ENCODE measurements around the gene TRIM17.

The TRIM17 gene

DNA sequence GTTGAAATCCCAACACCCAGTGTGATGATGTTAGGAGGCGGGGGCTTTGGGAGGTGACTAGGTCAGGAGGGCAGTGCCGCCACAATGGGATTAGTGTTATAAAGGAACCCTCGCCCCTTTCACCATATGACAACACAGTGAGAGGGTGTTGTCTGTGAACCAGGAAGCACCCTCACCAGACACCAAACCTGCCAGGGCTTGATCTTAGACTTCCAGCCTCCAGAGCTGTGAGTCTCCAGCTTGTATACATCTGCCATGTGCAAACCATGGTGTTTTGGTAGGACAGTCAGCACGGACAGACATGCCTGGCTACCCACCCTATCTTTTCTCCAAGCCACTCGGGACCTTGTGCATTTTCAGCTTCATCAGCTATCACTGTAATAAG is 14.0 kb downstream of the TRIM17 start:
- DNase-seq (ENCODE audit: low read depth in 1 of 2, low spot score in 1 of 2) = no peak

DNA sequence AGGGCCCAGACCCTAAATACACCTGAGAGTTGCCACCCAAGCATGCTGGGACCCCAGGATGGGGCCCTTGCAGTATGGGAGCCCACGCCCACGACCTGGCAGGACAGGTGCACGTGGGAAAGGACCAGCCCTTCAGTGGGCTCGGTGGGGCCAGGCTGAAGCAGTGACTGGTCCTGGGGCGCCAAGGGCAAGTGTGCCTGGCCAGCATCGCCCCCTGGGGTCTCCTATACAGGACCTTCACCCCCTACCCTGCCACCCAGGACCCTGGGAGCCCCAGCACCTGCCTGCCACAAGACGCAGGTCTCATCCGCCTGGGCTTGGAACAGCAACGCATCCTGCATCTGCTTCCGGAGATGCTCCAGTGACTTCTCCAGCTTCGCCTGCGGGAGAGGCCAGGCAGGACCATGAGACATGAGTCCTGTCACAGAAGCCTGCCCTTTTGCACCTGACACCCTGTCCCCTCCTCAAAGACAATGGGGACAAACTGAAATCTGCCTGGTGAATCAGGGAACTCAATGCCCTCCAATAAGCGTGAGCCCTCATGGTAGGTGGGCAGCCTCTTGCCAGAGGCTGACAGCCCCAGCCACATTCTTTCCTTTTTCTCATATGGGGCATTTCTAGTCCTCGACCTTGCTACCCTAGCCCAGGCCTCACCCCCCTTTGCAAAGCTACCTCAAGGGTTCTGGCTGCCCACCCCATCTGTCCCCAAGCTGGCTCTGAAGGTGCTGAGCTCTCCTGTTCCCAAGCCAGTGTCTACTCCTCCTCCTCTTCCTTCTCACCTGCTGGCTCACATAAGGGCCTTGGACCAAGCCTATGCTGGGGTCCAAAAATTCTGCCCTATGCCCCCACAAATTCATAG is 14.7 kb downstream of the TRIM17 start:
- DNase-seq (ENCODE audit: low read depth in 1 of 2, low spot score in 1 of 2) = no peak

DNA sequence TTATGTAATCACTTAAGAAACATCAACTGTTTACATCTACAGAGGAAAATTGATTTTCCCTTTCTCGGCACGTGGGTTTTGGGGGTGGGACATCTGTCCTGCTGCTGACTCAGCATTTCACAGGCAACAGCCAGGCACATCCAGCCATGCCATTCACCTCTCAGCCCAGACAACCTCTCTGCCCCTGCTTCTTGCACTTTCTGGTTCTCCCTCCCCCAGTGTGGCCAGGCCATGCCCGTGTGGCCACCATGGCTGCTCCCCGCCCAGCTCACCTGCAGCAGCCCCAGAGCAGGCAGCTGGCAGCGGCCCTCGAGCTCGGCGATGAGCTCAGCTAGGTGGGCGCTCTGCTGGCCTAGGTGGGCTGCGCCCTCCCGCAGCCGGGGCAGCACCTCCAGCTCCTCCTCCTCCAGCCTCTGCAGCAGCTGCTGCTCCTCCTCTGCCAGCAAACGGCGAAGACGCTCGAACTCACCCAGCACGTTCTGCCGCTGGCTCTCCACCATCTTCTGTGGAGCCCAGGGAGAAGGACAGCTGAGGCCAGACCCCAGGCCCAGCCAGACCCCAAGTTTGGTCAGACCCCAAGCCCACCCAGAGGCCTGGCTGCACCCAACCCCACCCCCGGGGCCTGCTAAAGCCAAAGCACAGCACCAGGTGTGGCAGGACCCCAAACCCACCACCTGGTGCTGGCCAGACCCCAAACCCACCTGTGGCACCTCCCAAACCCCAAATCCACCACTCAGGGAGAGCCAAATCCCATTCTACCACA is 15.8 kb downstream of the TRIM17 start:
- no peak for DNase-seq (ENCODE audit: low read depth in 1 of 2, low spot score in 1 of 2)

DNA sequence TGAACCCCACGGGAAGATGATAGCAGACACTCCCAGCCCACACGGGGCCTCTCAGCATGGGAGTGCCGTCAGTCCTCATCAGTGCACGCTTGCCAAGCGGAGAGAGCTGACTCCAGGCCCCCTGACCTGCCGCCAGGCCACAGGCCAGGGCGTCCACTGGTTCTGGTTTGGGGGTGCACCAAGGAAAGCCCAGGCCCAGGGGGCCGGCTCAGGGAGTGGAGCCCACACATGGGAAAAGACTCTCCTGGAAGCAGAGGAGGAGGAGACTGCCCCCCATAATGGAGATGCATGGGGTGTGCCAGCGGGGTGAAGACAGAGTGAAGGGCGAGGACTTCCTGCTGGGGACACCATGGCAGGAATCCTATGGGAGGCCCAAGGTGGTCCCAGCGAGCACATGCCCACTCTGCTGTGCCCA is 16.4 kb downstream of the TRIM17 start:
- DNase-seq (ENCODE audit: low read depth in 1 of 2, low spot score in 1 of 2) = no peak

DNA sequence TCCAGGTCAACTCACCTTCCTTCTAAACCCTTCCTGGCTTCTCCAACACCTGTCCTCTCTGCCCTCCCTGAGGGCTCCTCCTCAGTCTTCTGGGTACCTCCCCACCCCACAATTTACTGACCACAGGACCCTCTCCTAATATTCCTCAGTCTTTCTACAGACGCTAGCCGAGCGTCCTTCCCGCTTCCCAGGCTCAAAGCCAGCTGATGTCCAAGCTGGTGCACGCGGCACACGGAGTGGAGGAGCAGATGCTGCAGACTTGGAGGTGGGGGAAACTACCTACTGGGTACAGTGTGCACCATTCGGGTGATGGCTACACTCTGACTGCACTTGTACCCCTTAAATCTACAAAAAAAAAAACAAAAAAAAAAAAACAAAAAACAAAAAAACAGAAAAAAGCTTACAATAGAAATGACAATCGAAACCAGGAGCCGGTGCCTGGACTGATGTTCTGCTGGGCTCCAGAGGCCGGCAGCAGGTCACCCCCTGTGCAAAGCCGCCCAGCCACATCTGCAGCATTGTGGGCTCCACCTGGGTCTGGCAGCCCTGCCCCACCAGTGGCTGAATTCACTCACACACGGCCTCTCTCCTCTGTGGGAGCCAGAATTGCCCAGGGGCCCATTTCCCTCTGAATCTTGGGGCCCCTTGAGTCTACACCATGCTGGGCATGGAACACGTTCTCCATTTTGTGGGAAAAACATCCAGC is 17.0 kb downstream of the TRIM17 start:
- no peak for DNase-seq (ENCODE audit: low read depth in 1 of 2, low spot score in 1 of 2)

DNA sequence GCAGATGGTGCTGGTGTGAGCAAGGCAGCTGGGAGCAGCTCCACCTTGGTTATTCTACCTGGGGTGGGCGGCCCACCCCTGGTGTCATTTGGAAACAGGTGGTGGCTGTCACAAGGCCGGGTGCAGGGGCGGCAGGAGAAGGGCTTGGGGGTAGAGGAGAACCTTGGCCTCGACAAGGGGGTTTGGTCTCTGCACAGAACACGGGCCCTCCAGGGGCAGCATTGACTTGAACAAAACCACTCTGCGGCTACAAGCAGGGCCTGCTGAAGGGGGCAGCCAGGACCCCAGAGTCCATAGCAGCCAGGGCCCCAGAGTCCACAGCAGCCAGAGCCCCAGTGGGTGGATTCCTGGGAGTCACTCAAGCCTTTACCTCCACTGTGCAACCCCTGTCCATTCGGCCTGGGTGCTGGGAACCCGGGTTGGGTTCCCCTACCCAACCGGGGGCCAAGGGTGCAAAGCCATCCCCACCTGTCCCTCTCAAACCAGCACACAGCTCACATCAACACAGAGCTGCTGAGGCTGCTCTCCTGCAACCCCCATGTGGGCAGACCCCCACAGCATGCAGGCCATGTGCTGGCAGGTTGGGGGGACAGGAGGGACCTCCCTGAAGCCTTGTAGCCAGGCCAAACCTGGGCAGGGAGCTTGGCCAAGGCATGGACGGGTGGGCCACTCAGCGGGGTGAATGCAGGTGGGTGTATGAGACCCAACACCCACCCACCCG is 17.8 kb downstream of the TRIM17 start:
- no peak for DNase-seq (ENCODE audit: low read depth in 1 of 2, low spot score in 1 of 2)

DNA sequence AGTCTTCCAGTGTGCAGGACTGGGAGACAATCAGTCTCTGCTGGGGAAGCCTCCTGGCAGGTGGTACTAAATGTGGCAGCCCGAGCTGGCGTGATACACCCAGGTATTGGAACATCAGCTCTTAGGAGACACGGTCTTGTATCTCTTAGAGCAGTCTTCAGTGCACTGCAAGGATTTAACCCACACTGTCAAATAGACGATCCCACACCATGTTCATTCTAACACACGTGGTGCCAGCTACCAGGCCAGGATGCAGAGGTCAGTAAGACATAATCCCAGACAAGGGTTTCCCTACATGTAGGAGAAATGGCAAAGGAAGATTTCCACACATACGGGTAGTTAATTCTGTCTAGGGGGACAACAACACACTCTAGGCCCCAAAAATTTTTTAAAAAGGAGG is 18.7 kb downstream of the TRIM17 start:
- DNase-seq (ENCODE audit: low read depth in 1 of 2, low spot score in 1 of 2) = no peak

DNA sequence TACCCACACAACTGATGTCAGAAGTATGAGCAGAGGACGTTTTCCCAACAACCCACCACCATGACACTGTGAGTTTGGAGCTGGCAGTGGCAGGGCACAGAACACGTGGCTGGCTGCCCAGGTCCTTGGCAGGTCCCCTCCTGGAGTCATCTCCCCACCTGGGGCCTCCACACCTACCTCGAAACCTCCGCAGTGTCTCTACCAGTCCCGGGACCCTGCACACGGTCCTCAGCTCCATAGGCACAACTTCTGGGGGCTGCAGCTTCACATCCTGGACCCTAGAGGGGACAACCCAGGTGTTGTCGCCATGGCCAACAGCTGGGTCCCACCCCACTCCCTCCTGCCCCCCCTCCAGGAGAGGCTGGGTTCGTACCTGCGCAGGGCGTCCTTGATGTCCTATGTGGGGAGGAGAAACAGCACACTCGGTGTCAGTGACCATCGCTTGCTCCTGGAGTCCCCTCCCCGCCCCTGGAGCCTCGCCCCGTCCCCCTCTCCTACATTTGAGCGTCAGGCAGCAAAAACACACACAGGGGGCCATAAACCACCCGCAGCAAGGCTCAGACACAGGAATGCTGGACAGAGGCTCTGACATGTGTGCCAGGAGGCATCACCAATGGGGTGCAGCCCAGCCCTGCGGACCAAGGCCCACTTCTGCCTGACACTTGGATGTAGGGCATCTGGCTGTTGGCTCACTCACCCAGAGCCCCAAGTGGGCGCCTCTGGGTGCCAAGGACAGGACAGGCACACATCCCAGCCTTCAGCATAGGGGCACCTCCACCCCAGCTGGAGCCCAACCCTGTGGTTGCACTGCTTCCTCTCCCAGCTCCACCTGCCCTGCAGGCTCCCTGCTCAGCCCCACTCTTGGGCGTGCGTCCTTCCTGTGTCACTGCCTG is 19.6 kb downstream of the TRIM17 start:
- DNase-seq (ENCODE audit: low read depth in 1 of 2, low spot score in 1 of 2) = no peak

DNA sequence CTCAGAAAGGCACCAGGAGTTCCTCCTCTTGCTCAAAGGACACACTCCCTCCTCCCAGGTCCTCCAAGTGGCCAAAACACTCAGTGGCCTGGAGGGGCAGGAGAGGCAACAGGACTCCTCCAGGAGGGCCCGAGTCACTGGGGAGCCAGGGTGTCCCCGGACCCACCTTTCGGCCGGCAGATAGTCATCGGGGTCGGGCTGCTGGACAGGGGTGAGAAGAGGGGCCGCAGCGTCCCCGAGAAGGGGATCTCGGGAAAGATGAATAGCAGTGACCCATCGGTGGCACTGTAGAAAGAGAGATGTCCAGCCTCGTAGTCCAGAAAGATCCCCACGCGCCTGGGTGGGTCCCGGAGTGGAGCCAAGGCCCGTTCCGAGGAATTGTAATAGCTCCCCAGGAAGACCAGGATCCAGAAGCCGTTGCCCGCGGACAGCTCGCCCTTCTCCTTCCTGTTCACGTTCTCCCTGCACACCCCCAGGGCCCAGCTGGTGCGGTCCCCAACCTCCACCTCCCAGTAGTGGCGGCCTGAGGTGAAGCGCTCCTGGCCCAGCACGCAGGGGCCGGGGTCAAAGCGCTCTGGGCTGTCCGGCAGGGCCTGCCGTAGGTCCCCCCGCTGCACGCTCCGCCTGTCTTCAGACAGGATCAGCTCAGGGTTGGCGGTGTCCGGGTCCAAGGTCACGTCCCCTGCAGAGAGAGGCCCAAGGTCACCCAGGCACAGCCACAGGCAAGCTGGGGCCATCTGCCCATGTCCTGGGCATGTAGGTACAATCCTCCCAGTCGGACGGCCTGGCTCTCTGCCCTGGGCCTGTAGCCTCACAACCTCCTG is 21.9 kb downstream of the TRIM17 start:
- no peak for DNase-seq (ENCODE audit: low read depth in 1 of 2, low spot score in 1 of 2)

DNA sequence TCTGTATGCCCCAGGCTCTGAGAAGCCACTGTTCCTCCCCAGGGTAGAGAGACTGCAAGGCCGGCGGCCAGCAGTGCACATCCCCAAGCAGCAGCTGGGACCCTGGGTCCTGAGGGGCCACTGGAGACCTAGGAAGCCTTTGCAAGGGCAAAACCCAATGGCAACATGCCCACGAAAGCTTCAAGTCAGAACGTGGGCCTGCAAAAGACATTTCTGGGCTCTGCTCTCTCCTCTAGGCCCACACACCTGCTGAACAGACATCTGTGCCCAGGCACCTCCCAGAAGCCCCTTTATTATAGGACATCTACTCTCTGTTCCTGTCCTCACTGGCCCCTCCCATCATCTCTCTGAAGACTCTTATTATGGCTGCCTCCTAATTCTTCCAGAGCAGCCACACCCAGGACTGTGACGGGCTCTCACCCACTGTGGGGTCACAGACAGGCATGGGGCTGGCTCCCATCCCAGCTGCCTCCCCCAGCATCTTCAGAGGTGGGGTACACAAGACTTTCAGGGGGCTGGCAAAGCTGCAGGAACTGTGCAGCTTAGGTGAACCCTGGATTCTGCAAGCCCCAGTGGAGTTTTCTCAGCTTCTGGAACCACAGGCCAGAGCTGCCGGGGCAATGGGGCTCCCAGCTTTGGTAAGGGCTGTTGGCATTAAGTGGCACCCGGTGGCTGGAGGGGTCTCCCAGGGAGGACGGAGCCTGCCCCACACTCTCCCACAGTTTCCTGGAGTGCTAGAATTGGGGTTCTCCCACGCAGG is 22.7 kb downstream of the TRIM17 start:
- DNase-seq (ENCODE audit: low read depth in 1 of 2, low spot score in 1 of 2) = no peak

DNA sequence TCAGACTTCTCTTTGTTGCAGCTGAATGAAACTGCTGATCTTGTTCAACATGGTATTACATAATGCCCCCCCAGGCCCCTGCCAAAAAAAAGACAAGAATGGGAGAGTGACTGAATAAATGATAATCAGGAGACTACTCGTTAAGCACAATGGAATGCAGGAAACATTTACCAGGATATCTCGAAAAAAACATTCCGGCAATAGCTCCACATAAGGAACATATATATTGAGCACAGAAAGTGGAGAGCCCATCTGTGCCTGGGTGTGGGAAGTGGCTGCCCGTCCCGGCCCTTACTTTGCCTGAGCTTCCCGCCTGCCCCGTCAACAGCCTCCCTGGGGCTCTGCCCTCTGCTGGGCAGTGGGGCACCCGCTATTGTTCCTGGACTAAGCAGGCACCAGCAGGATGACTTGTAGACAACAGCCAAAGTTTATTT is 23.4 kb downstream of the TRIM17 start:
- no peak for DNase-seq (ENCODE audit: low read depth in 1 of 2, low spot score in 1 of 2)

DNA sequence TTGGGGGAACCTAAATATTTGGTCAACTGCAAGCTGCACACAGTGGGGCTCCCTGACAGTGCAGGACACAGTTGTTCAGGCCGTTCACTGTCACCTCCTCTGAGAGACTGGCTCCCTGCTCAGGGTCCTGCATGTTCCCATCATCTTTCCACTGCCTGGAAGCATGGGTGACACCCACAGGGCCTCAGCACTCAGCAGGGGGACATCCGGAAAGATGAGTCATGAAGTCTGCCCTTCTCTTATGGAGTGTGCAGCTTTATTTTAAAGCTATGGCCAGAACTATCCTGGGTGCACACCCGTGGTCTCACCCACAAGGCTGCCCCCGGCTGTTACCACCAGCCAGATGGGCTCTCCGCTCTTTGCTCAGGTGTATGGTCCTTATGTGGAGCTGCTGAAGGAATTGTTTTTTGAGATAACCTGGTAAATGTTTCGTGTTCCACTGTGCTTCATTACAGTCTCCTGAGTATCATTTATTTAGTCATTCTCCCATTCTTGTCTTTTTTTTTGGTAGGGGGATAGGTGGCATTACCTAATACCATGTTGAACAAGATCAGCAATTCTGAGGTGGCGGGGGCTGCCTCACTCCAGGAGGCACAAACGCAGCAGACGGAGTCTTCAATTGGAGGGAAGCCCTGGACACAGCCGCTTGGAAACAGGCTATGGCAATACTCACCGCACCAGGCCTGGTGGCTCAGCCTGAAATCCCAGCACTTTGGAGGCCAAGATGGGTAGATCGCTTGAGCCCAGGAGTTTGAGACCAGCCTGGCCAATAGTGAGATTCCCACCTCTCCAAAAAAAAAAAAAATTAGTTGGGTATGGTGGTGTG is 24.3 kb downstream of the TRIM17 start:
- DNase-seq (ENCODE audit: low read depth in 1 of 2, low spot score in 1 of 2) = no peak

DNA sequence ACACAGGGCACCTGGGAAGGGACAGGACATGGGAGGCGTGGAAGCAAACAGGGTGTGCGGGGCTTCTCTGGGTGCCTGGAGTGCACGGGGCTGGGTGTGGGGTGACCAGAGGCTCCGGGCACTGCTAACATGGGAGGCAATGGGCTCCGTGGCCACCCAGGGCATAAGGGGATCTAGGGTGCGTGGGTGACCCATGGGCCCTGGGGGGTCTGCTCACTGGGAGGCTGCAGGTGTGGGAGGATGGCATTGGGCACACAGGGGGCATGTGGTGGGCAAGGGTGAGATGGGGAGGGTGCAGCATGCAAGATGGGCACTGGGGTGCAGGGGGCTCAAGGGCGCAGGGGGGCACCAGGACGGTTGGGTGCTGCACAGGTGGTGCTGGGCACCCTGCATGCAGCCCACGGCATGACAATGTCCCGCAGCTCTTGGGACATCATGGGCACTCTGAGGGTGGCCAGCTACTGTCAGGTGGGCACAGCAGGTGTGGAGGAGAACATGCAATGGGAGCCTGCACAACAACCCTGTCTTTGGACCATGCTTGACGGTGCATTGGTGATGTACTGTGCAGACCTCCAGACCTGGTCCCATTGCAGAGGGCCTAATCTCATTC is 25.1 kb downstream of the TRIM17 start:
- no peak for DNase-seq (ENCODE audit: low read depth in 1 of 2, low spot score in 1 of 2)

DNA sequence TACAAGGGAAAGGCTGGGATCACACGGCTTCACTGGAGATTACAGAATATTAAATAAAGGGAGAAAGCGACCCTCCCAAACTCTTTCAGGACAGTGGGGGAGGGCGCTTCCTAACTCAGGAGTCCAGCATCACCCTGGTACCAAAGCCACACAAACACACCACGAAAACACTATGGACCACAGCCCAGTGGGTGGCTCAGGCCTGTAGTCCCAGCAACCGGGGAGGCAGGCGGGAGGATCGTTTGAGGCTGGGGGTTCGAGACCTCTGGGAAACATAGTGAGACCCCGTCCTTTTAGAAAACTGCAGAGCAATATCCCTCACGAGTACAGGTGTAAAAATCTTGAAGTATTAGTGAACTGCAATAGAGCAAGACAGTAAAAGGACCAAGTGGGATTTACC is 26.0 kb downstream of the TRIM17 start:
- DNase-seq (ENCODE audit: low read depth in 1 of 2, low spot score in 1 of 2) = no peak

DNA sequence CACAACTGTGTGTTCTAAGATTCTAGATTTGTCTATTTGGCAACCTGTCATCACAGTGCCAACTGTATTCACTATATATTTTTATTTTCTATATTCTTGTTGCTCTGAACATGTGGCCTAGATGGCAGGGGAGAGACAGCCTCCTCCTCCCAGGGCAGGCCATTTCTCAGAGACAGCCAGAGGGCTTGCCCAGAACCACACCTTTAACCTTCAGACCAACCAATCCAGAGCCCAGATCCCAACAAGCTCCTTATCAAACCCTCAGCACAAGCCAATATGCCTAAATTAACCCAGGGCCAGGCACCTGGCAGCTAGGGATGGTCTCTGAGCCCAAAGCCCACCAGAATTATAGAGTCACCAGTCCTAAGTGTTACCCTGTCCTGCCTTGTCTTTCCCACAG is 29.3 kb downstream of the TRIM17 start:
- DNase-seq (ENCODE audit: low read depth in 1 of 2, low spot score in 1 of 2) = no peak

DNA sequence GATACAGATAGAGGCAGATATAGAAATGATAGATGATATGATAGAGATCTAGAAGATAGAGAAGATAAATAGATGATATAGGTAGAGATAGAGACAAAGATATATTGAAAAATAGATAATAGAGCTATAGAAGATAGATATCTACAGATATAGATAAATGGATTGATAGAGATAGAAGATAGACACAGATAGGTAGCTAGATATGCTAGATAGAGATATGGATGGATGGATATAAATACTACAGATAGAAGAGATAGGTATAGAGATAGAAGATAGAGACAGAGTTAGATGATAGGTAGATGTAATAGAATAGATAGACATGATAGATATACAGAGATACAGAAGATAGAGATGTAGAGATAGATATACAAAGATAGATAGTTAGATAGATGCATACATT is 31.4 kb downstream of the TRIM17 start:
- no peak for DNase-seq (ENCODE audit: low read depth in 1 of 2, low spot score in 1 of 2)

DNA sequence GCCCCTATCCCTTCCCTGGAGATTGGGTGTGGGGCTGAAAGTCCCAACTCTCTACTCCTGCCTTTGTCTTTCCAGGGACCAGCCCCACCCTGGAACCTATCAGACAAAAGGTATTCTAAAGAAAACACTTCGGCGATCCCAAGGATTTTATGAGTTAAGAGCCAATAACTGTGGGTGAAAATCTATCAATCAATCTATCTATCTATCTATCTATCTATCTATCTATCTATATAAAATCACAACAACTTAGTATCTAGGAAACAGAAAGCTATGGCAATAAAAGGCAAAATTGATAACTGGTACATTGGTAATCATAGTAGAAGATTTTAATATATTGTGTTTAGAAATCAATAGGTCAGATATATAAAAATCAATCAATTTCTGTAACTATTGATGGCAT is 32.9 kb downstream of the TRIM17 start:
- no peak for DNase-seq (ENCODE audit: low read depth in 1 of 2, low spot score in 1 of 2)
